Panc1 (cell line): ENCODE data around the gene PIP4P1. TPM values are rescaled to one million over a fixed set of nuclear protein-coding genes. Genes with fewer than 3 reads are reported as not detected.

Experiments used
- ATAC-seq: fragments of 200-7000 bp; cut with Tn5 transposase; 2 replicates; pipeline ENCODE4 v1.9.1; 2020; ENCODE audit warnings: mild to moderate bottlenecking, moderate library complexity
- BruUV-seq: library from RNA; stranded (reverse); fragments of 400-500 nt; replicated peaks from 2 replicates; lab custom pipeline; 2021; lab: Mats Ljungman, UMichigan
- CTCF ChIA-PET: fragments of 300-600 bp; sonication (Branson Sonifier 250); formaldehyde crosslinking; loops from one replicate; lab custom pipeline; 2022; ENCODE audit warnings: antibody characterized with exemption; lab: Charles Lee
- POLR2A ChIA-PET: fragments of 300-600 bp; sonication (Branson Sonifier 250); formaldehyde crosslinking; loops from one replicate; lab custom pipeline; 2022; ENCODE audit warnings: antibody characterized with exemption; lab: Charles Lee
- DNase-seq: peaks from one replicate; pipeline ENCODE4 v3.0.0-alpha.2; 2010; ENCODE audit warnings: low read depth, low spot score
- H3K27ac ChIP-seq: 2 replicates; pipeline ENCODE4 v1.5.1; 2011; ENCODE audit warnings: mild to moderate bottlenecking, low read length, inconsistent platforms
- H3K27me3 ChIP-seq: fragments of 200-500 bp; sonication (Bioruptor generic); 2 replicates; pipeline ENCODE4 v1.6.0; 2014; ENCODE audit warnings: low read length, inconsistent platforms; ENCODE audit not compliant: control insufficient read depth, insufficient read depth
- H3K36me3 ChIP-seq: fragments of 200-500 bp; sonication (Bioruptor generic); 2 replicates; pipeline ENCODE4 v1.5.1; 2014; ENCODE audit warnings: inconsistent platforms, mild to moderate bottlenecking, low read length, moderate library complexity; ENCODE audit not compliant: control insufficient read depth, insufficient read depth
- H3K4me1 ChIP-seq: 2 replicates; pipeline ENCODE4 v1.5.1; 2011; ENCODE audit warnings: inconsistent platforms, mild to moderate bottlenecking, low read length, moderate library complexity; ENCODE audit not compliant: control insufficient read depth, insufficient read depth
- H3K4me3 ChIP-seq, 2 experiments: 2 replicates each; pipeline ENCODE4 v1.5.1; 2011 to 2012; ENCODE audit warnings: low read depth in 2 of 2, low read length in 2 of 2, mild to moderate bottlenecking in 2 of 2, inconsistent platforms in 1 of 2, moderate library complexity in 1 of 2
- H3K9me3 ChIP-seq: fragments of 200-500 bp; sonication (Bioruptor generic); 2 replicates; pipeline ENCODE4 v1.5.1; 2014; ENCODE audit warnings: low read depth, mild to moderate bottlenecking, inconsistent platforms, low read length, moderate library complexity; ENCODE audit not compliant: control insufficient read depth, insufficient read depth
- POLR2AphosphoS5 ChIP-seq: IDR thresholded peaks from 2 replicates; pipeline ENCODE4 v1.6.1; 2012; ENCODE audit warnings: mild to moderate bottlenecking, low read depth, low read length, moderate library complexity
- SIN3A ChIP-seq: IDR thresholded peaks from 2 replicates; pipeline ENCODE4 v1.6.1; 2012; ENCODE audit warnings: low read depth, mild to moderate bottlenecking, low read length, moderate library complexity, borderline replicate concordance; ENCODE audit not compliant: insufficient read depth
- TCF7L2 ChIP-seq: IDR thresholded peaks from 2 replicates; pipeline ENCODE4 v1.6.1; 2011; ENCODE audit warnings: mild to moderate bottlenecking, low read depth, low read length, inconsistent platforms
- in situ Hi-C: cut with HindIII; loops from 2 replicates; pipeline ENCODE4 v1.10.0; 2016; ENCODE audit warnings: low sequenced_read_pairs, low pct_unique_long_range_greater_than_20kb
- intact Hi-C: fragments of 100-400 bp; cut with micrococcal nuclease; formaldehyde crosslinking; loops from one replicate; pipeline ENCODE4 v1.10.0; 2022; ENCODE audit not compliant: unreplicated experiment
- total RNA-seq: library from RNA; stranded (reverse); gene quantifications from one replicate; pipeline ENCODE4 v1.2.1, GENCODE V29; 2021; ENCODE audit not compliant: unreplicated experiment
- TF ChIP-seq, protein P1 (sequence below), 2 experiments: IDR thresholded peaks; 2 replicates each; pipeline ENCODE4 v1.6.1; 2011 to 2012; ENCODE audit warnings: low read depth in 2 of 2, control low read depth in 1 of 2, low read length in 1 of 2, mild to moderate bottlenecking in 1 of 2, moderate library complexity in 1 of 2; ENCODE audit not compliant: insufficient read depth in 1 of 2
- TF ChIP-seq, protein P2 (sequence below): fragments of 450-650 bp; IDR thresholded peaks from 2 replicates; pipeline ENCODE4 v1.5.1; 2017; ENCODE audit warnings: mild to moderate bottlenecking

Gene PIP4P1
- total RNA-seq, 1 experiment from 2014 or later = 34.8 TPM

DNA sequence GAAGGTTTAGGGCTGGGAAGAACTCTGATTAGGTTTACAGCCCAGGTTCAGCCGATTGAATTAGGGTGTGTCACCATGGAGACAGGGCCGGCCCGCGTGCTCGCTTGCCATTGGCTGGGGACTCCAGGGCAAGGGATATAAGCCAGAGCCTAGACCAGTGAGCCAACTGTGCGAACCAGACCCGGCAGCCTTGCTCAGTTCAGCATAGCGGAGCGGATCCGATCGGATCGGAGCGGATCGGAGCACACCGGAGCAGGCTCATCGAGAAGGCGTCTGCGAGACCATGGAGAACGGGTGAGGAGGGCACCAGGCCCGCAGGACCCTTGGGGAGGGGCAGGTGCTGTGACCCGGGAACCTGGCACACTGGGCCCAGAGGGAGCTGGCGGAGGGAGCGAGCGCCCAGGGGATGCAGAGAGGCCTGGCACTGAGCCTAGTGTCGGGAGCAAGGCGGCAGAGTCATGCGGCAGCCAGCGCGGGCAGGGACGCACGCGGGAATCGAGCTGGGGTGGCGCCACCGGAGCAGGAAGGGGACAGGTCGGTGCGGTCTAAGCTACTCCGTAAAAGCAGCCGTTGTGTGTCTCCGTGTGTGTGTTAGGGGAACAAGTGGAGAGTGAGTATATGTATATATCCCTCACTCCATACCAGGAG, 8.1 kb upstream of the PIP4P1 start, which contains the start of gene PNP:
TSS of gene PNP (plus strand) at position 165 of the 648 bp plus-strand sequence. CDS start at position 284, 119 bp downstream.
- H3K9me3 ChIP-seq = no peaks in the 10 kb centered on the region
- in situ Hi-C loops = no loop called here
- DNase-seq (peak; percentile 67), ATAC-seq (peak; percentile 98)
- TSS peak; percentile 78 for BruUV-seq
- peak within 1 kb of the TSS; percentile 74 for H3K27ac ChIP-seq
- 0 out of 2 replicates have a peak, but pooled peaks have one; percentile 50 for TF ChIP-seq SIN3A
- TF ChIP-seq, protein P1, sequence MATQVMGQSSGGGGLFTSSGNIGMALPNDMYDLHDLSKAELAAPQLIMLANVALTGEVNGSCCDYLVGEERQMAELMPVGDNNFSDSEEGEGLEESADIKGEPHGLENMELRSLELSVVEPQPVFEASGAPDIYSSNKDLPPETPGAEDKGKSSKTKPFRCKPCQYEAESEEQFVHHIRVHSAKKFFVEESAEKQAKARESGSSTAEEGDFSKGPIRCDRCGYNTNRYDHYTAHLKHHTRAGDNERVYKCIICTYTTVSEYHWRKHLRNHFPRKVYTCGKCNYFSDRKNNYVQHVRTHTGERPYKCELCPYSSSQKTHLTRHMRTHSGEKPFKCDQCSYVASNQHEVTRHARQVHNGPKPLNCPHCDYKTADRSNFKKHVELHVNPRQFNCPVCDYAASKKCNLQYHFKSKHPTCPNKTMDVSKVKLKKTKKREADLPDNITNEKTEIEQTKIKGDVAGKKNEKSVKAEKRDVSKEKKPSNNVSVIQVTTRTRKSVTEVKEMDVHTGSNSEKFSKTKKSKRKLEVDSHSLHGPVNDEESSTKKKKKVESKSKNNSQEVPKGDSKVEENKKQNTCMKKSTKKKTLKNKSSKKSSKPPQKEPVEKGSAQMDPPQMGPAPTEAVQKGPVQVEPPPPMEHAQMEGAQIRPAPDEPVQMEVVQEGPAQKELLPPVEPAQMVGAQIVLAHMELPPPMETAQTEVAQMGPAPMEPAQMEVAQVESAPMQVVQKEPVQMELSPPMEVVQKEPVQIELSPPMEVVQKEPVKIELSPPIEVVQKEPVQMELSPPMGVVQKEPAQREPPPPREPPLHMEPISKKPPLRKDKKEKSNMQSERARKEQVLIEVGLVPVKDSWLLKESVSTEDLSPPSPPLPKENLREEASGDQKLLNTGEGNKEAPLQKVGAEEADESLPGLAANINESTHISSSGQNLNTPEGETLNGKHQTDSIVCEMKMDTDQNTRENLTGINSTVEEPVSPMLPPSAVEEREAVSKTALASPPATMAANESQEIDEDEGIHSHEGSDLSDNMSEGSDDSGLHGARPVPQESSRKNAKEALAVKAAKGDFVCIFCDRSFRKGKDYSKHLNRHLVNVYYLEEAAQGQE (IDR thresholded peaks at IDR 0.05; ENCODE audit: insufficient read depth in 1 of 2, low read depth in 2 of 2, low read length in 1 of 2) = no peak
- TF ChIP-seq POLR2AphosphoS5 = peak; percentile 98
- TF ChIP-seq TCF7L2 = no peak
- TF ChIP-seq, protein P2, sequence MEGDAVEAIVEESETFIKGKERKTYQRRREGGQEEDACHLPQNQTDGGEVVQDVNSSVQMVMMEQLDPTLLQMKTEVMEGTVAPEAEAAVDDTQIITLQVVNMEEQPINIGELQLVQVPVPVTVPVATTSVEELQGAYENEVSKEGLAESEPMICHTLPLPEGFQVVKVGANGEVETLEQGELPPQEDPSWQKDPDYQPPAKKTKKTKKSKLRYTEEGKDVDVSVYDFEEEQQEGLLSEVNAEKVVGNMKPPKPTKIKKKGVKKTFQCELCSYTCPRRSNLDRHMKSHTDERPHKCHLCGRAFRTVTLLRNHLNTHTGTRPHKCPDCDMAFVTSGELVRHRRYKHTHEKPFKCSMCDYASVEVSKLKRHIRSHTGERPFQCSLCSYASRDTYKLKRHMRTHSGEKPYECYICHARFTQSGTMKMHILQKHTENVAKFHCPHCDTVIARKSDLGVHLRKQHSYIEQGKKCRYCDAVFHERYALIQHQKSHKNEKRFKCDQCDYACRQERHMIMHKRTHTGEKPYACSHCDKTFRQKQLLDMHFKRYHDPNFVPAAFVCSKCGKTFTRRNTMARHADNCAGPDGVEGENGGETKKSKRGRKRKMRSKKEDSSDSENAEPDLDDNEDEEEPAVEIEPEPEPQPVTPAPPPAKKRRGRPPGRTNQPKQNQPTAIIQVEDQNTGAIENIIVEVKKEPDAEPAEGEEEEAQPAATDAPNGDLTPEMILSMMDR = no peak
- POLR2A ChIA-PET = interaction anchor here (0.9 to 1.1 kb wide), 2 partner anchors 8 to 126 kb away, joined by 3 to 4 read pairs; partner anchors contain the start of genes PARP2 and PIP4P1
- H3K4me3 ChIP-seq = peak within 1 kb of the TSS; percentile 82 to 96
- CTCF ChIA-PET = no interaction called here
- peaks cover 3% of the 10 kb centered on the region for H3K4me1 ChIP-seq
- no peaks in the 10 kb centered on the region for H3K27me3 ChIP-seq
- intact Hi-C loops = no loop called here
- H3K36me3 ChIP-seq = peaks cover 4% of the 10 kb centered on the region

DNA sequence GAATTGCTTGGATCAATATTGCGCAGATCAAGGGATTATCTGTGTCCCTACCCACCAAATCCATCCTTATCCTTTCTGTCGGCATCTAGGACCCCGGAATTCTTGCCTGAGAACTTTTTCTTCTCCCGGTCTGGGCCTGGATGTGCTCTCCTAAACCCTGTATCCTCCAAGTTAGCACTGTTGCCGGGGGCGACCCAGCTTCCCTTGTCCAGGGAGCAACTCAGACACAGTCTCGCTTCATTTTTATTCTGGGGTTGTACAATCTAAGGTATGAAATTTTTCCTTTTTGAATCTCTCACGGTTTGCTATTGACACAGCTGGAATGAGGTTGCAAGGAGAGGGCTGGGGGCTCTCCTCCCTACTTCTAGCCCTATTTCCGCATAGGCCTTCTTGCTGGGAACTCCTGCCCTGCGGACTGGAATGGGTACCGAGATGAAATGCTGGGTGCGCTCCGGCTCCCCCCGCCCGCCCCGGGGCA, 7.6 kb upstream of the PIP4P1 start:
- ATAC-seq = peak; percentile 27
- Histone ChIP-seq H3K36me3 (peaks cover 4% of the 10 kb centered on the region), H3K4me1 (peaks cover 3% of the 10 kb centered on the region), H3K4me3 (peak overlapping the region; percentile 82 to 96), H3K27ac (peak overlapping the region; percentile 74), H3K27me3 (no peaks in the 10 kb centered on the region), H3K9me3 (no peaks in the 10 kb centered on the region)
- in situ Hi-C loops (no loop called here), intact Hi-C loops (no loop called here)
- POLR2A ChIA-PET = no interaction called here
- no peak for DNase-seq
- CTCF ChIA-PET = no interaction called here
- no peak for TF ChIP-seq TCF7L2
- TF ChIP-seq, protein P2 = no peak
- TF ChIP-seq POLR2AphosphoS5 = no peak
- TF ChIP-seq SIN3A = no peak
- TF ChIP-seq, protein P1 (IDR thresholded peaks at IDR 0.05; ENCODE audit: insufficient read depth in 1 of 2, low read depth in 2 of 2, low read length in 1 of 2) = no peak
- BruUV-seq = no TSS peak
